GM23338 (cell line): ENCODE measurements around the gene DAGLB.

Source experiments
- CREB1 ChIP-seq: fragments of 250-450 bp; sonication (Bioruptor Pico); IDR thresholded peaks from 2 replicates; pipeline ENCODE4 v1.5.0; 2020; ENCODE audit warnings: low read depth, mild to moderate bottlenecking, moderate library complexity
- CTCF ChIP-seq, 2 experiments: fragments of 200-600 bp in 1 of 2; sonication (generic) in 1 of 2; conservative IDR thresholded peaks; 2 replicates each; pipeline versions ENCODE4 v1.5.1 to v1.6.1; 2016 to 2017; ENCODE audit warnings: antibody characterized with exemption in 2 of 2, low read depth in 2 of 2, mild to moderate bottlenecking in 2 of 2, moderate library complexity in 1 of 2
- EZH2 ChIP-seq: fragments of 200-600 bp; sonication (generic); IDR thresholded peaks from one replicate; pipeline ENCODE4 v1.8.0; 2017; ENCODE audit warnings: antibody characterized with exemption, mild to moderate bottlenecking, low read depth; ENCODE audit not compliant: unreplicated experiment
- EZH2phosphoT487 ChIP-seq: fragments of 200-600 bp; sonication (generic); IDR thresholded peaks from one replicate; pipeline ENCODE4 v1.8.1; 2018; ENCODE audit warnings: antibody characterized with exemption; ENCODE audit not compliant: unreplicated experiment
- JUNB ChIP-seq: IDR thresholded peaks from one replicate; pipeline ENCODE4 v1.6.1; 2016; ENCODE audit warnings: antibody characterized with exemption; ENCODE audit not compliant: unreplicated experiment
- NANOG ChIP-seq: IDR thresholded peaks from 2 replicates; pipeline ENCODE4 v1.6.1; 2016; ENCODE audit warnings: antibody characterized with exemption, borderline replicate concordance
- POLR2AphosphoS5 ChIP-seq: IDR thresholded peaks from 2 replicates; pipeline ENCODE4 v1.6.1; 2016; ENCODE audit warnings: antibody characterized with exemption, low read depth
- REST ChIP-seq: IDR thresholded peaks from one replicate; pipeline ENCODE4 v1.6.1; 2018; ENCODE audit warnings: antibody characterized with exemption; ENCODE audit not compliant: unreplicated experiment

DNA sequence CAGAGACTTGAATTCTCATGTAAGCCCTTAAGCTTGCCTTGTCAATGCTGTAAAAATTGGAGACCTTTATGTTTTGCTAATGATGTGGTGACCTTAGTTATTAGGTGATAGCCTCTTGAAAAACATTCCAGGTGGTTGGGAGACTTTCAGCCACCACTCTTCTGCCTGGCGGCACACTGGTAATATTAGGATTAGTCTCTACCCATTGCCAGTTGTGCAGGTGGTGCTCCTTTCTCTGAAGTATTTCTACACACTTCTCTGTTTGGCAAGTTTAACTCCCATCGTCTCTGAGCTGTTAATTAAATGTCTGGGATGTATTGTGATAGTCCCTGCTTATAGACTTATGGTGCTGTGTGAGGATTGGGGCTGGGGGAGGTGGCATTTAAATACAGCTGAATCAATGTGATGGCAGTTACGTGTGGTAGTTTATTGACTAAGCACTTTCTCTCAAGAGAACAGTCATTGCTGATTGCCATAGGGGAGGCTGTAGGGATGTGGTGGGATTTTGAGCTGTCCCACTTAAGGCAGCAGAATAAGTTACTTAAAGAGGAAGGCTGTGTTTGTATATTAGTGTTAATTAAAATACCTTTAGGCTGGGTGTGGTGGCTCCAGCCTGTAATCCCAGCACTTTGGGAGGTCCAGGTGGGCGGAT is 61.7 kb downstream of the DAGLB start:
- TF ChIP-seq EZH2phosphoT487 (no peak), CTCF (conservative IDR thresholded peaks at IDR 0.05; ENCODE audit: low read depth in 2 of 2) (no peak), REST (no peak), POLR2AphosphoS5 (no peak), EZH2 (no peak), NANOG (no peak), JUNB (no peak), CREB1 (CRISPR knock-in tag) (no peak)
